ENCODE data around the gene SPTB. TPM values are rescaled to one million over a fixed set of nuclear protein-coding genes. Genes with fewer than 3 reads are reported as not detected.
A peak's percentile ranks its signal among the peaks of the same experiment; 100 is the strongest.

The SPTB gene
- total and polyA plus RNA-seq, 7 experiments from 2014 or later: 0.05 to 0.12 (median 0.05) TPM; not detected in 4

DNA sequence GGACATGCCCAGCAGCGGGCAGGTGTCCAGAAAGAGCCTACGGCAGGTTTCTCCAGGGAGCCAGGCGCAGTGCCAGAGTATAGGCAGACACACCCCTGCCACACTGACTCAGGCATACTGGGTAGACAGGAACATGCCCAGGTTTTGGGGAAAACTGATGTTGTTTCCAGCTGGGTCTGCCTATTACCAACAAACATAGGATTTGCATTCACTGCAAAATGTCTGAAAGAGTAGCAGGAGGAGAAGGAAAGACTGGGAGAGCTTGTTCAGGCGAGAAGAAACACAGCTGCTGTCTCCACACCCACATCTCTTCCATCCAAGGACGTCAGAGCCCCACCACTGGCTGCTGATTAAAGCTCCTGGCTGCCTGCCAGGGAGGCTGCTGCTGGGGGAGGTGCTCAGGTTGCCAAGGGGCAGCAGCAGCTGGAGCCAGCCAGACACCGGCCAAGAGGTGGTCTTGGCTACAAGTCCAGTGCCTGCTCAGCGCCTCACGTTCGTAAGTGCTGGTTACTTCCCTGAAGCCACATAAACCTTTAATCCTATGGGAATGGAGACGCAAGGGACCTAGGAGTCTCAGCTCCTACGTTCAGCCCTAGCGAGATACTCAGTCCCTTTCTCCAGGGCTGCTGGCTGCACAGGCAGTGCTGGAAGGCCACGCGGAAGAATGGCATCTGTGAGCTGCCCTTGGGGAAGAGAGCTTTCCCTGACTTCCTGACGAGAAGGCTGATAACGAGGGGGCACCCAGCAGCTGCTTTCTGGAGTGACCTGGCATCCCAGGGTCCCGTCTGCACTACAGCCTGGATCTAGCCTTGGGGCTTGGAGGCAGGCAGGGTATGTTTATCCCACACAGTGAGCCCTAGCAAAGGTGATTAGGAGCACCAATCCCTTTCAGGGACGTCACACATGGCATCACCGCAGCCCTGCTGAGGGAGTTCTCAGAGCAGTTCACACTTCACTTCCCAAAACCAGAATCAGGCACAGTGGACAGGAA is 117.4 kb downstream of the SPTB start:
- Mint-ChIP-seq H3K27me3 (peaks cover 0 to 21% (median 0%) of the 10 kb centered on the region in 5 donors), H3K36me3 (no peaks in the 10 kb centered on the region), H3K4me1 (peaks cover 0 to 59% (median 21%) of the 10 kb centered on the region in 7 donors), H3K4me3 (peak overlapping the region in 1 of 10 donors; percentile 30), H3K9me3 (no peaks in the 10 kb centered on the region), H3K27ac (peak overlapping the region in 2 of 9 donors; percentile 31 to 47)
- H3K27ac ChIP-seq (ENCODE audit: low read depth, low read length): no peak overlapping the region
- intact Hi-C loops (cut with micrococcal nuclease): loop anchor here (5.0 kb wide), 3 partner anchors 55 to 130 kb away; no protein-coding TSS in a partner anchor
- peaks cover 0 to 56% of the 10 kb centered on the region in 2 donors for H3K4me1 ChIP-seq (ENCODE audit: control insufficient read depth in 2 of 2, insufficient read depth in 2 of 2, low read length in 2 of 2)
- DNase-seq (no peak), ATAC-seq (no peak)
- H3K4me3 ChIP-seq (ENCODE audit: low read length): no peak overlapping the region
- no peaks in the 10 kb centered on the region for H3K27me3 ChIP-seq (ENCODE audit: control insufficient read depth in 2 of 2, insufficient read depth in 2 of 2, low read length in 2 of 2)
- ChIA-PET CTCF (interaction anchor here (0.9 to 1.0 kb wide), 2 partner anchors 10 to 129 kb away, joined by 3 to 9 read pairs; no protein-coding TSS in a partner anchor), POLR2A (no interaction called here)
- H3K36me3 ChIP-seq (ENCODE audit: control insufficient read depth in 2 of 3, insufficient read depth in 3 of 3, low read length in 3 of 3): no peaks in the 10 kb centered on the region
- H3K9me3 ChIP-seq (ENCODE audit: control insufficient read depth in 2 of 3, low read length in 3 of 3): no peaks in the 10 kb centered on the region

DNA sequence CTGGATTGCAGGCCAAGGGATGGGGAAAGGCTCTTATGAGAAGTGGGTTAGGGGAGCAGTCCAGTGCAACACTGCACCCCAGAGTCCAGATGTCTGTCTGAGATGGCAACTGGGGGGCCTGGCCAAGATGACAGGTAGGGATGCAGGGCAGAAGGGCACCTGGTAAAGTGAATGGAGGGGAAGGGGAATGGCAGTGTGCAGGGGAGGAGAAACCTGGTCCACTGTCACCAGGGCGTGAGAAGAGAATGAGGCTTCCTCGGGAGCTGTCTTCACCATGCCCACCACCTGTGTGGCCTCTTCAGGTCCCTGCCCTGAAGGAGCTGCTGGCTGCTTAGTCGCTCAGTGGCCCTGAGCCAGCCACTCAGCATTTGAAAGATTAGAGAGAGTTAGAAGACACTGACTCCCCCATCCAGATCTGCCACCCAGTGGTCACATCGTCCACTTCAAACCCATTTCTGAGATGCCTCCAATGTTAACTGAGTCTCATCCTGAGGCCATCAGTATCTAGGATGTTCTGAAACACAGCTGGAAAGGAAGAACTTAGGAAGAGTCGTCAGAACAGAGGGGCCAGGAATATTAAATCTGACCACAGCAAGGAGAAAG is 118.2 kb downstream of the SPTB start:
- Mint-ChIP-seq H3K27ac (peak overlapping the region in 2 of 9 donors; percentile 3 to 31), H3K4me1 (peaks cover 0 to 63% (median 21%) of the 10 kb centered on the region in 7 donors), H3K27me3 (peaks cover 0 to 21% (median 0%) of the 10 kb centered on the region in 5 donors), H3K9me3 (no peaks in the 10 kb centered on the region), H3K4me3 (no peak overlapping the region), H3K36me3 (no peaks in the 10 kb centered on the region)
- Histone ChIP-seq H3K9me3 (ENCODE audit: control insufficient read depth in 2 of 3, low read length in 3 of 3) (no peaks in the 10 kb centered on the region), H3K4me1 (ENCODE audit: control insufficient read depth in 2 of 2, insufficient read depth in 2 of 2, low read length in 2 of 2) (peaks cover 0 to 64% of the 10 kb centered on the region in 2 donors), H3K4me3 (ENCODE audit: low read length) (no peak overlapping the region), H3K27ac (ENCODE audit: low read depth, low read length) (no peak overlapping the region), H3K36me3 (ENCODE audit: control insufficient read depth in 2 of 3, insufficient read depth in 3 of 3, low read length in 3 of 3) (no peaks in the 10 kb centered on the region), H3K27me3 (ENCODE audit: control insufficient read depth in 2 of 2, insufficient read depth in 2 of 2, low read length in 2 of 2) (no peaks in the 10 kb centered on the region)
- intact Hi-C loops (cut with micrococcal nuclease): loop anchor here (5.0 kb wide), 3 partner anchors 54 to 131 kb away; no protein-coding TSS in a partner anchor
- ChIA-PET CTCF (interaction anchor here (0.9 to 1.1 kb wide), 3 partner anchors 11 to 130 kb away, joined by 3 to 9 read pairs (median 4); no protein-coding TSS in a partner anchor), POLR2A (no interaction called here)
- ATAC-seq (no peak), DNase-seq (no peak)

DNA sequence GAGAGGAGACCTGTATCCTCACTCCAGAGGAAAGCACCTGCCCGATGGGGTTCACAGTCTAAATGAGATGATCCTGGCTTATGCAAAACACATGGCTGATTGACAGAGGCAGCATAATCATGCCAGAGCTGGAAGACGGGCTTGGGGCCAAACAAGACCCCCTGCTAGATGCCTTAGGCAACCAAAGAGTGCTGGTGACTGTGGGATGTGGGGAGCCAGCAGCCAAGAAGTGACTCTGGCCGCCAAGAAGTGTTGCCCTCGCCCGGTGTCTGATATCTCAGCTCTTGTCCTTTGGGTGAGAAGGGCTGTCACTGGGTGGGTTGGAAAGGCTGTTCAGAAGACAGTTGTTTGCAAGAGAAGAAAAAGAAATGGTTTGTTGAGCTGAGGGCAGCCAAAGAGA is 118.8 kb downstream of the SPTB start:
- H3K27me3 Mint-ChIP-seq: peaks cover 0 to 21% (median 0%) of the 10 kb centered on the region in 5 donors
- DNase-seq: no peak
- H3K27ac Mint-ChIP-seq: peak overlapping the region in 1 of 9 donors; percentile 3
- H3K27me3 ChIP-seq (ENCODE audit: control insufficient read depth in 2 of 2, insufficient read depth in 2 of 2, low read length in 2 of 2): no peaks in the 10 kb centered on the region
- H3K36me3 Mint-ChIP-seq: no peaks in the 10 kb centered on the region
- no peaks in the 10 kb centered on the region for H3K9me3 Mint-ChIP-seq
- POLR2A ChIA-PET: no interaction called here
- no peak for ATAC-seq
- H3K4me3 ChIP-seq (ENCODE audit: low read length): no peak overlapping the region
- no peak overlapping the region for H3K27ac ChIP-seq (ENCODE audit: low read depth, low read length)
- intact Hi-C loops (cut with micrococcal nuclease): loop anchor here (1.0 to 5.0 kb wide), 4 partner anchors 54 to 131 kb away; no protein-coding TSS in a partner anchor
- H3K4me1 Mint-ChIP-seq: peaks cover 0 to 62% (median 21%) of the 10 kb centered on the region in 7 donors
- no peaks in the 10 kb centered on the region for H3K9me3 ChIP-seq (ENCODE audit: control insufficient read depth in 2 of 3, low read length in 3 of 3)
- no peaks in the 10 kb centered on the region for H3K36me3 ChIP-seq (ENCODE audit: control insufficient read depth in 2 of 3, insufficient read depth in 3 of 3, low read length in 3 of 3)
- H3K4me3 Mint-ChIP-seq: no peak overlapping the region
- H3K4me1 ChIP-seq (ENCODE audit: control insufficient read depth in 2 of 2, insufficient read depth in 2 of 2, low read length in 2 of 2): peaks cover 0 to 70% of the 10 kb centered on the region in 2 donors
- CTCF ChIA-PET: interaction anchor here (1.1 to 1.5 kb wide), 2 partner anchors 86 to 131 kb away, joined by 3 to 4 read pairs; no protein-coding TSS in a partner anchor

DNA sequence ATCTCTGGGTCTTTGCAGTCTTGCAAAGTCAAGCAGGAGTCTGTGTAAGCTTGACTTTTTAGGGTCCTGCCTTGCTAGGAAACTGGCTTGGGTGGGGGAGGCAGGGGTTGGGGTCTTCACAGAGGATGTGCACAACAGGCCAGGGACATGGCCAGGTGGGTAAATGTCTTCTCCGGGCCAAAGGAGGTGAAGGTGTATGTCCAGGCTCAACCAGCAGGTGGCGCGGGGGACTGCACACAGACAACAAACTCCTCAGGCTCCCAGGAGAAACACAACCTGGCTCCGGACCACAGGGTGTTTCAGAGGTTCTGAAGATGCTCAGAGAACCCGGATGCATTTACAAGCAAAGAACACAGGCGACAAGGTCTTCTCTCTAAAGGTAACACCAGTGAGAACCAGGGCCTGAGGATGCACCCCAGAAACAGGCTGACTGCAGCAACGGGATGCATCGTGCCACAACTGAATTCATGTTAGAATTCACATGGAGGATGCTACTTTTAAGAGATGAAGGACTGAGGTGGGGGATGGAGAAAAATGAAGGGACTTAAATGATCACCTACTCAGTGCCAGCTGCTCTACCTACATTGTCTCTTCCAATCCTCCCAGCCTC is 119.5 kb downstream of the SPTB start:
- Histone ChIP-seq H3K36me3 (ENCODE audit: control insufficient read depth in 2 of 3, insufficient read depth in 3 of 3, low read length in 3 of 3) (no peaks in the 10 kb centered on the region), H3K4me1 (ENCODE audit: control insufficient read depth in 2 of 2, insufficient read depth in 2 of 2, low read length in 2 of 2) (peaks cover 0 to 77% of the 10 kb centered on the region in 2 donors), H3K4me3 (ENCODE audit: low read length) (no peak overlapping the region), H3K9me3 (ENCODE audit: control insufficient read depth in 2 of 3, low read length in 3 of 3) (no peaks in the 10 kb centered on the region), H3K27ac (ENCODE audit: low read depth, low read length) (no peak overlapping the region), H3K27me3 (ENCODE audit: control insufficient read depth in 2 of 2, insufficient read depth in 2 of 2, low read length in 2 of 2) (no peaks in the 10 kb centered on the region)
- peaks cover 0 to 21% (median 0%) of the 10 kb centered on the region in 5 donors for H3K27me3 Mint-ChIP-seq
- H3K4me1 Mint-ChIP-seq: peaks cover 0 to 63% (median 21%) of the 10 kb centered on the region in 7 donors
- ATAC-seq: no peak
- peak in 7 of 9 donors; percentile 20 to 60 (median 38) for DNase-seq
- H3K9me3 Mint-ChIP-seq: no peaks in the 10 kb centered on the region
- H3K36me3 Mint-ChIP-seq: no peaks in the 10 kb centered on the region
- ChIA-PET POLR2A (no interaction called here), CTCF (interaction anchor here (1.5 kb wide), 1 partner anchor 132 kb away, joined by 3 read pairs; no protein-coding TSS in a partner anchor)
- intact Hi-C loops (cut with micrococcal nuclease): loop anchor here (1.0 to 5.0 kb wide), 4 partner anchors 53 to 132 kb away; no protein-coding TSS in a partner anchor
- H3K27ac Mint-ChIP-seq: peak overlapping the region in 1 of 9 donors; percentile 62
- H3K4me3 Mint-ChIP-seq: no peak overlapping the region

DNA sequence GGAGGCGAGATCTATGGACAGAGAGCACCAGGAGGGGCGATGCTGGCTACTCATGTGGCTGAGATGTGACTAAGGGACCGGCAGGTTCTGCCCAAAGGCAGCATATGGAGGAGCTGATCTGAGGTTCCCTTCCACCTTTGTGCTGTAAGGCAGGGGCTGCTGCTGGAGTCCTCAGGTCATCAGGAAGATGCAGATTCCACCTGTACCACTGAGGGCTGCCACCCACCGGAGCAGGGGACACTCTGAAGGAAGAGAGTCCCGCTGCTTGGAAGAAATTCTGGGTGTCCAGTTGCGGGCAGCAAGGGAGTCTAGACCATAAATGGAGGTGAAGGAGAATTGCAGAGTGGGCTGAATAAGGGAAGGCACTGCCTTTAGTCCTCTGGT is 120.2 kb downstream of the SPTB start:
- no peak for ATAC-seq
- peaks cover 0 to 21% (median 0%) of the 10 kb centered on the region in 5 donors for H3K27me3 Mint-ChIP-seq
- H3K9me3 Mint-ChIP-seq: no peaks in the 10 kb centered on the region
- POLR2A ChIA-PET: no interaction called here
- intact Hi-C loops (cut with micrococcal nuclease): no loop called here
- no peaks in the 10 kb centered on the region for H3K36me3 Mint-ChIP-seq
- Histone ChIP-seq H3K36me3 (ENCODE audit: control insufficient read depth in 2 of 3, insufficient read depth in 3 of 3, low read length in 3 of 3) (no peaks in the 10 kb centered on the region), H3K4me1 (ENCODE audit: control insufficient read depth in 2 of 2, insufficient read depth in 2 of 2, low read length in 2 of 2) (peaks cover 0 to 80% of the 10 kb centered on the region in 2 donors), H3K27me3 (ENCODE audit: control insufficient read depth in 2 of 2, insufficient read depth in 2 of 2, low read length in 2 of 2) (no peaks in the 10 kb centered on the region), H3K27ac (ENCODE audit: low read depth, low read length) (no peak overlapping the region), H3K9me3 (ENCODE audit: control insufficient read depth in 2 of 3, low read length in 3 of 3) (no peaks in the 10 kb centered on the region), H3K4me3 (ENCODE audit: low read length) (no peak overlapping the region)
- DNase-seq: no peak
- H3K27ac Mint-ChIP-seq: peak overlapping the region in 2 of 9 donors; percentile 43 to 53
- no peak overlapping the region for H3K4me3 Mint-ChIP-seq
- CTCF ChIA-PET: interaction anchor here (1.5 kb wide), 1 partner anchor 132 kb away, joined by 3 read pairs; no protein-coding TSS in a partner anchor
- H3K4me1 Mint-ChIP-seq: peaks cover 0 to 65% (median 18%) of the 10 kb centered on the region in 7 donors
